ENCODE measurements around the gene CLCN7.

- TF ChIP-seq CTCF (conservative IDR thresholded peaks at IDR 0.05; ENCODE audit: low read depth, low read length) (no peak), EZH2 (IDR thresholded peaks at IDR 0.05; ENCODE audit: low read length, unreplicated experiment) (no peak), EZH2phosphoT487 (IDR thresholded peaks at IDR 0.05; ENCODE audit: borderline replicate concordance, low read length) (no peak)
Measured at GRCh38 chr16:1429631-1430030, 45.2 kb downstream of the CLCN7 start.

All from PC-3 (cell line).